CD4-positive, alpha-beta T cell (primary cell): ENCODE measurements around the gene GLYR1. TPM values are rescaled to one million over a fixed set of nuclear protein-coding genes. Genes with fewer than 3 reads are reported as not detected.

Source experiments
- ATAC-seq: fragments of 200-7000 bp; cut with Tn5 transposase; one replicate; pipeline ENCODE4 v1.10.0; 2022; ENCODE audit warnings: mild to moderate bottlenecking; ENCODE audit not compliant: poor library complexity
- CTCF ChIA-PET: fragments of 350-600 bp; sonication (Branson Sonifier 250); formaldehyde crosslinking; loops from one replicate; lab custom pipeline; 2021; ENCODE audit warnings: antibody characterized with exemption, inconsistent platforms; lab: Charles Lee
- POLR2A ChIA-PET: fragments of 350-600 bp; sonication (Branson Sonifier 250); formaldehyde crosslinking; loops from one replicate; lab custom pipeline; 2021; ENCODE audit warnings: antibody characterized with exemption, inconsistent platforms; lab: Charles Lee
- DNase-seq, 14 experiments: peaks; one replicate each; pipeline ENCODE4 v3.0.0-alpha.2; 2013 to 2020; ENCODE audit warnings: mixed read lengths in 2 of 14
- H3K27ac ChIP-seq, 2 donors: one replicate each; pipeline versions ENCODE4 v1.5.1 to v1.7.0; 2013; ENCODE audit warnings: low read length in 2 of 2, low read depth in 1 of 2, mild to moderate bottlenecking in 1 of 2
- H3K27me3 ChIP-seq, 2 experiments: 1 replicate in 1 of 2; 2 replicates in 1 of 2; pipeline versions ENCODE4 v1.6.1 to v1.7.0; 2013; ENCODE audit warnings: low read length in 2 of 2, control low read depth in 1 of 2, mild to moderate bottlenecking in 1 of 2, moderate library complexity in 1 of 2; ENCODE audit not compliant: insufficient read depth in 2 of 2, control insufficient read depth in 1 of 2
- H3K36me3 ChIP-seq: one replicate; pipeline ENCODE4 v1.6.1; 2013; ENCODE audit warnings: low read length, control low read depth; ENCODE audit not compliant: insufficient read depth
- H3K4me1 ChIP-seq: one replicate; pipeline ENCODE4 v1.6.1; 2013; ENCODE audit warnings: low read length, control low read depth; ENCODE audit not compliant: insufficient read depth
- H3K4me3 ChIP-seq: one replicate; pipeline ENCODE4 v1.5.1; 2013; ENCODE audit warnings: mild to moderate bottlenecking, low read length, moderate library complexity
- H3K9me3 ChIP-seq, 2 experiments: 1 replicate in 1 of 2; 2 replicates in 1 of 2; pipeline versions ENCODE4 v1.6.1 to v1.7.0; 2013; ENCODE audit warnings: low read length in 2 of 2, mild to moderate bottlenecking in 2 of 2, control low read depth in 1 of 2, moderate library complexity in 1 of 2; ENCODE audit not compliant: control insufficient read depth in 1 of 2, insufficient read depth in 1 of 2
- H3K27ac Mint-ChIP-seq: one replicate; pipeline ENCODE4 v1.8.0; 2020; ENCODE audit warnings: mixed read lengths
- H3K27me3 Mint-ChIP-seq: one replicate; pipeline ENCODE4 v1.8.0; 2021; ENCODE audit warnings: mixed read lengths
- H3K36me3 Mint-ChIP-seq: one replicate; pipeline ENCODE4 v1.8.0; 2021; ENCODE audit warnings: low read depth, mixed read lengths
- H3K4me1 Mint-ChIP-seq: one replicate; pipeline ENCODE4 v1.8.0; 2021; ENCODE audit warnings: low read depth, mixed read lengths
- H3K4me3 Mint-ChIP-seq: one replicate; pipeline ENCODE4 v1.8.0; 2020; ENCODE audit warnings: mild to moderate bottlenecking, mixed read lengths
- H3K9me3 Mint-ChIP-seq: one replicate; pipeline ENCODE4 v1.8.0; 2020; ENCODE audit warnings: mixed read lengths
- CTCF ChIP-seq: fragments of 200-600 bp; IDR thresholded peaks from one replicate; pipeline ENCODE4 v1.8.0; 2022; ENCODE audit warnings: antibody characterized with exemption, mild to moderate bottlenecking
- intact Hi-C, 2 experiments: fragments of 100-400 bp; cut with DNase I in 1 of 2; cut with micrococcal nuclease in 1 of 2; formaldehyde crosslinking; loops; one replicate each; pipeline versions ENCODE4 v1.15.1 to v1.9.0; 2023 to 2025; cut with DNase I, micrococcal nuclease
- total RNA-seq, 174 experiments: library from RNA in 2 of 174; stranded (reverse) in 2 of 174; gene quantifications; one replicate each; pipeline ENCODE4 v1.2.3 and lab custom pipeline; 2021 to 2026

Gene GLYR1
- total RNA-seq, 2 experiments from 2014 or later, result 71.7 to 77.2 TPM

GRCh38 chr16:4814542-4815173 is 32.4 kb downstream of the GLYR1 start:
- Histone ChIP-seq H3K4me3 (no peak overlapping the region), H3K36me3 (peaks cover 78% of the 10 kb centered on the region), H3K27ac (no peak overlapping the region), H3K9me3 (no peaks in the 10 kb centered on the region), H3K27me3 (no peaks in the 10 kb centered on the region), H3K4me1 (no peaks in the 10 kb centered on the region)
- intact Hi-C loops, result no loop called here
- ATAC-seq (no peak), DNase-seq (no peak)
- H3K9me3 Mint-ChIP-seq, result no peaks in the 10 kb centered on the region
- ChIA-PET CTCF (no interaction called here), POLR2A (interaction anchor here (0.6 kb wide), 1 partner anchor 12 kb away, joined by 4 read pairs; no protein-coding TSS in a partner anchor)
- no peaks in the 10 kb centered on the region for H3K4me1 Mint-ChIP-seq
- no peak overlapping the region for H3K4me3 Mint-ChIP-seq
- peaks cover 78% of the 10 kb centered on the region for H3K36me3 Mint-ChIP-seq
- H3K27me3 Mint-ChIP-seq, result no peaks in the 10 kb centered on the region
- TF ChIP-seq CTCF, result no peak
- no peak overlapping the region for H3K27ac Mint-ChIP-seq

GRCh38 chr16:4814046-4814445 is 33.0 kb downstream of the GLYR1 start:
- Mint-ChIP-seq H3K36me3 (peaks cover 75% of the 10 kb centered on the region), H3K9me3 (no peaks in the 10 kb centered on the region), H3K4me3 (no peak overlapping the region), H3K4me1 (no peaks in the 10 kb centered on the region), H3K27ac (no peak overlapping the region), H3K27me3 (no peaks in the 10 kb centered on the region)
- Histone ChIP-seq H3K27ac (no peak overlapping the region), H3K27me3 (no peaks in the 10 kb centered on the region), H3K36me3 (peaks cover 72% of the 10 kb centered on the region), H3K4me3 (no peak overlapping the region), H3K4me1 (no peaks in the 10 kb centered on the region), H3K9me3 (no peaks in the 10 kb centered on the region)
- DNase-seq (no peak), ATAC-seq (no peak)
- ChIA-PET POLR2A (interaction anchor here (0.6 to 1.7 kb wide), 2 partner anchors 11 to 12 kb away, joined by 4 read pairs; partner anchors contain the start of gene ROGDI), CTCF (no interaction called here)
- intact Hi-C loops, result no loop called here
- no peak for TF ChIP-seq CTCF

GRCh38 chr16:4813251-4814003 is 33.7 kb downstream of the GLYR1 start:
- DNase-seq, result no peak
- no peaks in the 10 kb centered on the region for H3K27me3 Mint-ChIP-seq
- no peak for ATAC-seq
- intact Hi-C loops, result no loop called here
- ChIA-PET CTCF (no interaction called here), POLR2A (interaction anchor here (1.7 kb wide), 1 partner anchor 11 kb away, joined by 4 read pairs; the partner anchor contains the start of gene ROGDI)
- H3K9me3 Mint-ChIP-seq, result no peaks in the 10 kb centered on the region
- TF ChIP-seq CTCF, result no peak
- Histone ChIP-seq H3K27me3 (no peaks in the 10 kb centered on the region), H3K27ac (no peak overlapping the region), H3K36me3 (peaks cover 66% of the 10 kb centered on the region), H3K4me3 (no peak overlapping the region), H3K9me3 (no peaks in the 10 kb centered on the region), H3K4me1 (no peaks in the 10 kb centered on the region)
- no peak overlapping the region for H3K27ac Mint-ChIP-seq
- H3K4me3 Mint-ChIP-seq, result no peak overlapping the region
- no peaks in the 10 kb centered on the region for H3K4me1 Mint-ChIP-seq
- H3K36me3 Mint-ChIP-seq, result peaks cover 74% of the 10 kb centered on the region
